GM12891 (cell line): ENCODE measurements around the gene CDK19.

Experiments used
- PAX5 ChIP-seq: IDR thresholded peaks from 2 replicates; pipeline ENCODE4 v1.6.1; 2011; ENCODE audit warnings: low read length, moderate library complexity, mild to moderate bottlenecking; ENCODE audit not compliant: insufficient read depth, severe bottlenecking
- POLR2A ChIP-seq: IDR thresholded peaks from 2 replicates; pipeline ENCODE4 v1.6.1; 2011; ENCODE audit warnings: low read depth, low read length, control low read depth
- POLR2AphosphoS5 ChIP-seq: IDR thresholded peaks from 2 replicates; pipeline ENCODE4 v1.6.1; 2011; ENCODE audit warnings: low read depth, low read length, control low read depth
- SPI1 ChIP-seq: IDR thresholded peaks from 2 replicates; pipeline ENCODE4 v1.6.1; 2011; ENCODE audit warnings: low read depth, low read length, control low read depth
- TAF1 ChIP-seq: IDR thresholded peaks from 2 replicates; pipeline ENCODE4 v1.6.1; 2011; ENCODE audit warnings: low read depth, low read length, control low read depth

- no peak for TF ChIP-seq TAF1
- no peak for TF ChIP-seq POLR2A
- TF ChIP-seq POLR2AphosphoS5, result no peak
- TF ChIP-seq SPI1, result no peak
- TF ChIP-seq PAX5, result no peak
These were observed 239.3 kb downstream of the CDK19 start for GRCh38 chr6:110575925-110576463.
